ENCODE measurements around the gene IL16. TPM values are rescaled to one million over a fixed set of nuclear protein-coding genes. Genes with fewer than 3 reads are reported as not detected.

IL16 gene
- polyA plus RNA-seq, 2 of the 4 experiments (the other 2 are of a cell fraction): 0.09 TPM; not detected in 1

- CTCF ChIA-PET: interaction anchor here (0.7 to 20.2 kb wide), 15 partner anchors 8 to 169 kb away, joined by 3 to 361 read pairs (median 21); no protein-coding TSS in a partner anchor
- DNase-seq (ENCODE audit: low read depth in 1 of 2, low spot score in 1 of 2) (no peak), ATAC-seq (no peak), FAIRE-seq (no peak)
- WGBS (ENCODE audit: missing lambda C conversion rate): 55% methylated on average over 5 of the region's 5 CpGs
- no peak overlapping the region for H3K4me2 ChIP-seq
- H3K4me3 ChIP-seq: no peak overlapping the region
- TF ChIP-seq ZFP36 (IDR thresholded peaks at IDR 0.05; ENCODE audit: borderline replicate concordance, partially characterized antibody): no peak
- TF ChIP-seq CEBPB (IDR thresholded peaks at IDR 0.05): no peak
- TF ChIP-seq ELK1 (IDR thresholded peaks at IDR 0.05; ENCODE audit: low read depth, low read length): no peak
- TF ChIP-seq EHMT2 (IDR thresholded peaks at IDR 0.05; ENCODE audit: low read depth): no peak
- TF ChIP-seq RCOR1 (IDR thresholded peaks at IDR 0.05; ENCODE audit: low read depth, low read length): no peak
- no peak for TF ChIP-seq HOXB5 (CRISPR knock-in tag; IDR thresholded peaks at IDR 0.05)
- TF ChIP-seq NFE2L2 (conservative IDR thresholded peaks at IDR 0.05; ENCODE audit: low read length): no peak
- TF ChIP-seq RARB (CRISPR knock-in tag; IDR thresholded peaks at IDR 0.05): no peak
- TF ChIP-seq HEYL (CRISPR knock-in tag; IDR thresholded peaks at IDR 0.05): no peak
- no peak for TF ChIP-seq ATOH8 (CRISPR knock-in tag; IDR thresholded peaks at IDR 0.05; ENCODE audit: low read depth)
- TF ChIP-seq, protein P1, sequence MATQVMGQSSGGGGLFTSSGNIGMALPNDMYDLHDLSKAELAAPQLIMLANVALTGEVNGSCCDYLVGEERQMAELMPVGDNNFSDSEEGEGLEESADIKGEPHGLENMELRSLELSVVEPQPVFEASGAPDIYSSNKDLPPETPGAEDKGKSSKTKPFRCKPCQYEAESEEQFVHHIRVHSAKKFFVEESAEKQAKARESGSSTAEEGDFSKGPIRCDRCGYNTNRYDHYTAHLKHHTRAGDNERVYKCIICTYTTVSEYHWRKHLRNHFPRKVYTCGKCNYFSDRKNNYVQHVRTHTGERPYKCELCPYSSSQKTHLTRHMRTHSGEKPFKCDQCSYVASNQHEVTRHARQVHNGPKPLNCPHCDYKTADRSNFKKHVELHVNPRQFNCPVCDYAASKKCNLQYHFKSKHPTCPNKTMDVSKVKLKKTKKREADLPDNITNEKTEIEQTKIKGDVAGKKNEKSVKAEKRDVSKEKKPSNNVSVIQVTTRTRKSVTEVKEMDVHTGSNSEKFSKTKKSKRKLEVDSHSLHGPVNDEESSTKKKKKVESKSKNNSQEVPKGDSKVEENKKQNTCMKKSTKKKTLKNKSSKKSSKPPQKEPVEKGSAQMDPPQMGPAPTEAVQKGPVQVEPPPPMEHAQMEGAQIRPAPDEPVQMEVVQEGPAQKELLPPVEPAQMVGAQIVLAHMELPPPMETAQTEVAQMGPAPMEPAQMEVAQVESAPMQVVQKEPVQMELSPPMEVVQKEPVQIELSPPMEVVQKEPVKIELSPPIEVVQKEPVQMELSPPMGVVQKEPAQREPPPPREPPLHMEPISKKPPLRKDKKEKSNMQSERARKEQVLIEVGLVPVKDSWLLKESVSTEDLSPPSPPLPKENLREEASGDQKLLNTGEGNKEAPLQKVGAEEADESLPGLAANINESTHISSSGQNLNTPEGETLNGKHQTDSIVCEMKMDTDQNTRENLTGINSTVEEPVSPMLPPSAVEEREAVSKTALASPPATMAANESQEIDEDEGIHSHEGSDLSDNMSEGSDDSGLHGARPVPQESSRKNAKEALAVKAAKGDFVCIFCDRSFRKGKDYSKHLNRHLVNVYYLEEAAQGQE (IDR thresholded peaks at IDR 0.05): no peak
- no peak for TF ChIP-seq RNF2 (IDR thresholded peaks at IDR 0.05; ENCODE audit: borderline replicate concordance, low read depth)
- no peak for TF ChIP-seq TFCP2L1 (CRISPR knock-in tag; IDR thresholded peaks at IDR 0.05)
- no peak for TF ChIP-seq KDM1A (IDR thresholded peaks at IDR 0.05; ENCODE audit: low read depth)
- no peaks in the 10 kb centered on the region for H3K9me3 ChIP-seq
- peaks cover 4% of the 10 kb centered on the region; the same call in 2 of the 3 replicates for H3K4me1 ChIP-seq
- POLR2A ChIA-PET: no interaction called here
- H3K27ac ChIP-seq: no peak overlapping the region
Observed at GRCh38 chr15:81268340-81268739, 71.7 kb downstream of the IL16 start.

DNA sequence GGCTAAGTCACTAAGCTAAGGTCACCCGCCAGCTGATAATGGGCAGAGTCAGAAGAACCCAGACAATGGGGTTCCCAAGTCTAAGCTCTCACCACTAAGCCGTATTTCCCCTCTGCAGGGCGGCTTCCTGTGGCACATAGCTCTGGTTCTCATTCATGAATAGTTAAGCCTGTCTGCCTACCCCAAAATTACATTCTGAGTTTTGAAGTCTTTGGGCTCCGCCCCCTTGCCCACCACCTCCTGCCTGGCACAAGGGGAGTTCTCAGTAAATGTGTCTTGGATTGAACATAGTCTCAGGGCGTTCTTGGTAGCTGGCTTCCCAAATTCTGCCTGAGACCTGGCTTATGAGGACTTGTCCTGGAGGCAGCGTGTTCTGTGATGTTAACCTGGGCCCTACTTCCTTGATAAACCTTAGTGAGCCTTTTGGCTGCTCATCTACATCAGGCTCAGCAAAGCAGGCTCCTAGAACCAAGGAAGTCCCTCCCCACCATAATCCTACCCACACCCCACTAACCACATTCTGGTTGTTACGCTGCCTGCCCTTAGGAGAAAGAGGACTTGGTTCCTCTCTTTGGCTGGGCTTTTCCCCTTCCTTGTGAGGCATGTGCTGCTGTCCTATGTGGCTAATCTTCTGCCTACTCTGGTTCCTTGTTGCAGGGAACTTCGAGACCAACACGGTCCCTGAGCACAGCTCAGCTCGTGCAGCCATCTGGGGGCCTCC, 72.4 kb downstream of the IL16 start:
- peaks cover 4% of the 10 kb centered on the region; the same call in 2 of the 3 replicates for H3K4me1 ChIP-seq
- no peak for FAIRE-seq
- CTCF ChIA-PET: interaction anchor here (0.6 to 20.2 kb wide), 11 partner anchors 8 to 161 kb away, joined by 3 to 361 read pairs (median 30); no protein-coding TSS in a partner anchor
- TF ChIP-seq MAFK (IDR thresholded peaks at IDR 0.05; ENCODE audit: partially characterized antibody): no peak
- TF ChIP-seq POLR2A (IDR thresholded peaks at IDR 0.05; ENCODE audit: low read length): no peak
- no peak for TF ChIP-seq CEBPB (IDR thresholded peaks at IDR 0.05)
- TF ChIP-seq TP53 (CRISPR knock-in tag; IDR thresholded peaks at IDR 0.05): no peak
- TF ChIP-seq ATOH8 (CRISPR knock-in tag; IDR thresholded peaks at IDR 0.05; ENCODE audit: low read depth): no peak
- TF ChIP-seq KDM5A (IDR thresholded peaks at IDR 0.05): no peak
- no peak for TF ChIP-seq EHF (CRISPR knock-in tag; IDR thresholded peaks at IDR 0.05)
- no peak for TF ChIP-seq FOXS1 (CRISPR knock-in tag; IDR thresholded peaks at IDR 0.05)
- no peak for TF ChIP-seq RNF2 (IDR thresholded peaks at IDR 0.05; ENCODE audit: borderline replicate concordance, low read depth)
- TF ChIP-seq, protein P2, sequence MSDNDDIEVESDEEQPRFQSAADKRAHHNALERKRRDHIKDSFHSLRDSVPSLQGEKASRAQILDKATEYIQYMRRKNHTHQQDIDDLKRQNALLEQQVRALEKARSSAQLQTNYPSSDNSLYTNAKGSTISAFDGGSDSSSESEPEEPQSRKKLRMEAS (IDR thresholded peaks at IDR 0.05): no peak
- no peak for TF ChIP-seq JUNB (IDR thresholded peaks at IDR 0.05)
- TF ChIP-seq SMC3 (IDR thresholded peaks at IDR 0.05): no peak
- no peak for TF ChIP-seq POLR2AphosphoS2 (conservative IDR thresholded peaks at IDR 0.05; ENCODE audit: low read length)
- TF ChIP-seq HOXA7 (CRISPR knock-in tag; IDR thresholded peaks at IDR 0.05): no peak
- no peak for TF ChIP-seq HMGXB4 (CRISPR knock-in tag; IDR thresholded peaks at IDR 0.05; ENCODE audit: borderline replicate concordance)
- TF ChIP-seq ZC3H11A (IDR thresholded peaks at IDR 0.05): no peak
- no peak for TF ChIP-seq BCL3 (IDR thresholded peaks at IDR 0.05)
- no peak overlapping the region for H3K27ac ChIP-seq
- 21% methylated on average over 10 of the region's 10 CpGs for WGBS (ENCODE audit: missing lambda C conversion rate)
- no peak overlapping the region for H3K4me2 ChIP-seq
- no peaks in the 10 kb centered on the region for H3K9me3 ChIP-seq
- DNase-seq (ENCODE audit: low read depth in 1 of 2, low spot score in 1 of 2): no peak
- H3K4me3 ChIP-seq: no peak overlapping the region
- POLR2A ChIA-PET: no interaction called here
- ATAC-seq: no peak
